GM21390 (cell line): ENCODE results near the gene ASPSCR1.

ENCODE experiments used
- ATAC-seq: cut with Tn5 transposase; IDR thresholded peaks from one replicate; pipeline ENCODE4 v1.9.1; 2021; ENCODE audit not compliant: unreplicated experiment

ASPSCR1 gene

GRCh38 chr17:82011617-82012187 is 34.3 kb downstream of the ASPSCR1 start:
- no peak for ATAC-seq

GRCh38 chr17:82012261-82012639 is 34.8 kb downstream of the ASPSCR1 start:
- ATAC-seq = no peak

GRCh38 chr17:82012640-82013295 is 35.3 kb downstream of the ASPSCR1 start:
- ATAC-seq = no peak

- ATAC-seq = no peak
Observed at GRCh38 chr17:82013341-82013740, 35.9 kb downstream of the ASPSCR1 start.

GRCh38 chr17:82013772-82014321 is 36.4 kb downstream of the ASPSCR1 start:
- ATAC-seq = no peak

- no peak for ATAC-seq
Observed at GRCh38 chr17:82014432-82014831, 37.0 kb downstream of the ASPSCR1 start.

- ATAC-seq = no peak
Observed at GRCh38 chr17:82014971-82015310, 37.5 kb downstream of the ASPSCR1 start.

GRCh38 chr17:82015311-82015971 is 38.0 kb downstream of the ASPSCR1 start:
- ATAC-seq = no peak

GRCh38 chr17:82016061-82016874 is 38.8 kb downstream of the ASPSCR1 start:
- no peak for ATAC-seq

GRCh38 chr17:82016875-82017459 is 39.5 kb downstream of the ASPSCR1 start:
- ATAC-seq = no peak

GRCh38 chr17:82017612-82018151 is 40.3 kb downstream of the ASPSCR1 start:
- no peak for ATAC-seq

- ATAC-seq = no peak
Observed at GRCh38 chr17:82018152-82018988, 40.9 kb downstream of the ASPSCR1 start.

GRCh38 chr17:82018989-82019689 is 41.7 kb downstream of the ASPSCR1 start:
- no peak for ATAC-seq

- no peak for ATAC-seq
Observed at GRCh38 chr17:82019690-82020571, 42.5 kb downstream of the ASPSCR1 start.

GRCh38 chr17:82020572-82021106 is 43.2 kb downstream of the ASPSCR1 start:
- ATAC-seq = no peak

GRCh38 chr17:82021107-82021899 is 43.9 kb downstream of the ASPSCR1 start:
- ATAC-seq = no peak

GRCh38 chr17:82021900-82022309 is 44.5 kb downstream of the ASPSCR1 start:
- ATAC-seq = no peak
